HTR-8/SVneo (cell line): ENCODE measurements around the gene CD274.
"Not testable (repeated sequence)": the region's sequence is repeated elsewhere in the genome, so short reads cannot be mapped to it uniquely, and the experiment has no call there.

Experiments
- DNase-seq: peaks from one replicate; pipeline ENCODE4 v3.0.0; 2011; ENCODE audit warnings: low spot score, mixed read lengths; ENCODE audit not compliant: insufficient read length
- FAIRE-seq: peaks from 2 replicates; lab custom pipeline; 2011; peaks lifted over from hg19 to GRCh38; lab: Jason Lieb, UNC

Gene CD274

GRCh38 chr9:5459289-5459829 lies 9.0 kb downstream of the CD274 start:
- FAIRE-seq (no peak), DNase-seq (no peak)

- FAIRE-seq (no peak), DNase-seq (no peak)
Observed at GRCh38 chr9:5460157-5460556, 9.8 kb downstream of the CD274 start.

GRCh38 chr9:5464831-5465330 lies 14.5 kb downstream of the CD274 start:
- DNase-seq, FAIRE-seq: not testable (repeated sequence)

- DNase-seq: no peak
- no peak for FAIRE-seq
Observed at GRCh38 chr9:5466005-5466404, 15.7 kb downstream of the CD274 start.

GRCh38 chr9:5466766-5467165 lies 16.4 kb downstream of the CD274 start:
- FAIRE-seq (no peak), DNase-seq (no peak)

GRCh38 chr9:5468850-5469249 lies 18.5 kb downstream of the CD274 start:
- no peak for FAIRE-seq

GRCh38 chr9:5470122-5470521 lies 19.8 kb downstream of the CD274 start:
- FAIRE-seq (no peak), DNase-seq (no peak)

More at GRCh38 chr9:5468850-5469249, 18.5 kb downstream of the CD274 start:
- DNase-seq: no peak

- no peak for FAIRE-seq
- no peak for DNase-seq
Observed at GRCh38 chr9:5470816-5471215, 20.5 kb downstream of the CD274 start.

- not testable (repeated sequence) for FAIRE-seq, DNase-seq
Observed at GRCh38 chr9:5475611-5476010, 25.3 kb downstream of the CD274 start.

GRCh38 chr9:5478206-5478605 lies 27.9 kb downstream of the CD274 start:
- no peak for DNase-seq
- FAIRE-seq: no peak

GRCh38 chr9:5479994-5480694 lies 29.8 kb downstream of the CD274 start:
- DNase-seq: no peak
- FAIRE-seq: peak; percentile 26

GRCh38 chr9:5480919-5481318 lies 30.6 kb downstream of the CD274 start:
- no peak for DNase-seq
- FAIRE-seq: no peak

- FAIRE-seq: no peak
- no peak for DNase-seq
Observed at GRCh38 chr9:5481322-5482040, 31.1 kb downstream of the CD274 start.

GRCh38 chr9:5482194-5482593 lies 31.9 kb downstream of the CD274 start:
- FAIRE-seq (no peak), DNase-seq (no peak)

- DNase-seq (no peak), FAIRE-seq (no peak)
Observed at GRCh38 chr9:5483306-5483705, 33.0 kb downstream of the CD274 start.

GRCh38 chr9:5485378-5486085 lies 35.2 kb downstream of the CD274 start:
- DNase-seq: no peak
- FAIRE-seq: no peak

GRCh38 chr9:5486988-5487387 lies 36.6 kb downstream of the CD274 start:
- FAIRE-seq (no peak), DNase-seq (no peak)

- no peak for DNase-seq
- no peak for FAIRE-seq
Observed at GRCh38 chr9:5488221-5489008, 38.1 kb downstream of the CD274 start.

- no peak for DNase-seq
- FAIRE-seq: no peak
Observed at GRCh38 chr9:5489630-5490490, 39.5 kb downstream of the CD274 start.
